Osteocyte (in vitro differentiated cells): Measurements from ENCODE around the gene DAPK2. TPM values are rescaled to one million over a fixed set of nuclear protein-coding genes. Genes with fewer than 3 reads are reported as not detected.

Source experiments
- DNase-seq: peaks from one replicate; pipeline ENCODE4 v3.0.0; 2021; ENCODE audit warnings: mixed read lengths; ENCODE audit not compliant: unreplicated experiment; ENCODE audit errors: extremely low spot score
- H3K27ac Mint-ChIP-seq: one replicate; pipeline ENCODE4 v1.8.0; 2021; ENCODE audit warnings: mild to moderate bottlenecking, mixed read lengths; ENCODE audit not compliant: unreplicated experiment
- H3K27me3 Mint-ChIP-seq: one replicate; pipeline ENCODE4 v1.8.0; 2021; ENCODE audit warnings: mixed read lengths; ENCODE audit not compliant: unreplicated experiment
- H3K36me3 Mint-ChIP-seq: one replicate; pipeline ENCODE4 v1.8.0; 2021; ENCODE audit warnings: mixed read lengths; ENCODE audit not compliant: unreplicated experiment
- H3K4me1 Mint-ChIP-seq: one replicate; pipeline ENCODE4 v1.8.0; 2021; ENCODE audit warnings: mixed read lengths; ENCODE audit not compliant: unreplicated experiment
- H3K4me3 Mint-ChIP-seq: one replicate; pipeline ENCODE4 v1.8.0; 2021; ENCODE audit warnings: mild to moderate bottlenecking, moderate library complexity, mixed read lengths; ENCODE audit not compliant: unreplicated experiment
- H3K9me3 Mint-ChIP-seq: one replicate; pipeline ENCODE4 v1.8.0; 2021; ENCODE audit warnings: mixed read lengths; ENCODE audit not compliant: unreplicated experiment
- CTCF ChIP-seq: fragments of 200-600 bp; sonication (generic); IDR thresholded peaks from 2 replicates; pipeline ENCODE4 v1.5.0; 2021; ENCODE audit warnings: antibody characterized with exemption, mild to moderate bottlenecking, moderate library complexity
- total RNA-seq: library from RNA; stranded (reverse); gene quantifications from 2 replicates; pipeline ENCODE4 v1.2.1, GENCODE V29; 2021

DAPK2 gene
- total RNA-seq, 1 donor from 2014 or later, result 17.6 TPM

GRCh38 chr15:63892794-63893441 is 153.4 kb downstream of the DAPK2 start:
- DNase-seq, result no peak
- Mint-ChIP-seq H3K4me1 (peaks cover 25% of the 10 kb centered on the region), H3K36me3 (no peaks in the 10 kb centered on the region)

GRCh38 chr15:63891768-63892133 is 154.5 kb downstream of the DAPK2 start:
- no peak overlapping the region for H3K4me3 Mint-ChIP-seq
- no peaks in the 10 kb centered on the region for H3K27me3 Mint-ChIP-seq
- no peaks in the 10 kb centered on the region for H3K36me3 Mint-ChIP-seq
- TF ChIP-seq CTCF, result no peak
- peaks cover 15% of the 10 kb centered on the region for H3K4me1 Mint-ChIP-seq
- H3K27ac Mint-ChIP-seq, result no peak overlapping the region
- no peak for DNase-seq
- H3K9me3 Mint-ChIP-seq, result no peaks in the 10 kb centered on the region

More at GRCh38 chr15:63892794-63893441, 153.4 kb downstream of the DAPK2 start:
- TF ChIP-seq CTCF, result no peak
- Mint-ChIP-seq H3K4me3 (no peak overlapping the region), H3K9me3 (no peaks in the 10 kb centered on the region), H3K27me3 (no peaks in the 10 kb centered on the region), H3K27ac (no peak overlapping the region)

GRCh38 chr15:63891079-63891767 is 155.1 kb downstream of the DAPK2 start:
- Mint-ChIP-seq H3K4me3 (no peak overlapping the region), H3K27ac (no peak overlapping the region), H3K4me1 (peaks cover 10% of the 10 kb centered on the region), H3K36me3 (no peaks in the 10 kb centered on the region), H3K27me3 (no peaks in the 10 kb centered on the region), H3K9me3 (no peaks in the 10 kb centered on the region)
- peak; percentile 91 for DNase-seq
- TF ChIP-seq CTCF, result peak; percentile 82

- peaks cover 4% of the 10 kb centered on the region for H3K4me1 Mint-ChIP-seq
- no peak overlapping the region for H3K4me3 Mint-ChIP-seq
- H3K36me3 Mint-ChIP-seq, result no peaks in the 10 kb centered on the region
- no peaks in the 10 kb centered on the region for H3K9me3 Mint-ChIP-seq
- H3K27me3 Mint-ChIP-seq, result no peaks in the 10 kb centered on the region
- no peak for DNase-seq
- no peak overlapping the region for H3K27ac Mint-ChIP-seq
- no peak for TF ChIP-seq CTCF
Measured at GRCh38 chr15:63890617-63891016, 155.7 kb downstream of the DAPK2 start.

- H3K9me3 Mint-ChIP-seq, result no peaks in the 10 kb centered on the region
- H3K27ac Mint-ChIP-seq, result no peak overlapping the region
- no peaks in the 10 kb centered on the region for H3K36me3 Mint-ChIP-seq
- peaks cover 4% of the 10 kb centered on the region for H3K4me1 Mint-ChIP-seq
- no peak for DNase-seq
- H3K4me3 Mint-ChIP-seq, result no peak overlapping the region
- no peaks in the 10 kb centered on the region for H3K27me3 Mint-ChIP-seq
- TF ChIP-seq CTCF, result no peak
Measured at GRCh38 chr15:63889831-63890230, 156.5 kb downstream of the DAPK2 start.
